ENCODE data around the gene HS6ST1.

HS6ST1 gene

DNA sequence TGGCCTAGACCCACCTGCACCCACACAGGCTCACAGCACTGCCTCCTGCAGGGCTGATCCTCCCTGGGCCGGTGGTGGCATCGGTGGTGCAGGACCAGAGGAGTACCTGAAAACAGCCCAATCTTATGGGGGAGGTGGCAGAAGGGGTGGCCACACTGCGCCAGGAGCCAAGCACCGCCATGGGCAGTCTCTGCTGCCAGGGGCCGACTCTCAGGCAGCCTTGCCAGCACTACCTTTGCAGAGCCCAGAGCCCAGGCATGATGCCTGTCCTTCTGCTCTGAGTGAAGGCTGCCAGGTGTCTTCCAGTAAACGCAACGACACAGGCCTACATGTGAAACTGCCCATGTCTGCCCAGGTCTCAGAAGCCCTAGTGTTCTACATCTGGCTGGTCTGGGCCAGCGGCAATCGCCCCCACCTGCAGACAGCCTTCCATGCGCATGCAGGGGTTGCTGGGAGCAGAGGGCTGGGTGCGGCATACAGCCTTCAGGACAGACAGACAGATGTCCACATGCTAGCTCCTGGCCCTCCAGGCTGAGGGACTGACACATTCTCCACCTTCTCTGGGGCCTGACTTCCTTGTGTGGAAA is 6.8 kb downstream of the HS6ST1 start:
- Histone ChIP-seq H3K36me3 (ENCODE audit: insufficient read depth, low read depth, low read length) (peaks cover 27% of the 10 kb centered on the region; the same call in 1 of the 2 replicates), H3K27ac (ENCODE audit: low read length) (no peak overlapping the region), H3K9ac (ENCODE audit: low read depth, low read length) (no peak overlapping the region), H3K27me3 (ENCODE audit: insufficient read depth, low read length) (no peaks in the 10 kb centered on the region), H3K4me3 (ENCODE audit: low read length) (no peak overlapping the region), H3K9me3 (ENCODE audit: insufficient read depth, low read depth, low read length) (no peaks in the 10 kb centered on the region), H3K4me1 (ENCODE audit: insufficient read depth, low read length) (peaks cover 26% of the 10 kb centered on the region)

DNA sequence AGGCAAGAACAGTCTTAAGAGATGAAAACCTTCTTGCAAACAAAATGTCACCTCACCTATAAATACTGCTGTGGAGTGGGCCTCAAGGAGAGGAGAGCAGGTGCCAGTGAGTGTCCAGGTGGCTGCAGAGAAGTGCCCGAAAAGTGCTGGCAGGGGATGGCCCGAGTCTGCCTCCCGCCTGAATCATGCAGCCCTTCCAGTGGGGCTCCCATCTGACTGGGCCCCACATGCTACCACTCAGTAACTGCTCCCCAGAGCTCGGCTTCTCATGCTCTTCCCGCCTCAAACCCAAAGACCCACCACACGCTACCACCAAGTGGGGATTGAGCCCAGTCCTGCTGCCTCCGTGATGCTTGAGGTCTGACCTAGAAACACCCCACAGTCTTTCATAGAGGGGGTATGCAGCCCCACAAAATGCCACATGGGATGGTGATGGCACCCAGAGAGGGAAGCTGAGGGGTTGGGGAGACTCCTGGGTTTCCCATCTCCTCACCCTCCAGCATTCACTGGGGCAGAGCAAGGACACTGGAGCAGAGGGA is 7.4 kb downstream of the HS6ST1 start:
- no peaks in the 10 kb centered on the region for H3K27me3 ChIP-seq (ENCODE audit: insufficient read depth, low read length)
- no peak overlapping the region for H3K9ac ChIP-seq (ENCODE audit: low read depth, low read length)
- H3K4me1 ChIP-seq (ENCODE audit: insufficient read depth, low read length) = peaks cover 25% of the 10 kb centered on the region
- no peaks in the 10 kb centered on the region for H3K9me3 ChIP-seq (ENCODE audit: insufficient read depth, low read depth, low read length)
- H3K4me3 ChIP-seq (ENCODE audit: low read length) = no peak overlapping the region
- H3K36me3 ChIP-seq (ENCODE audit: insufficient read depth, low read depth, low read length) = peaks cover 27% of the 10 kb centered on the region; the same call in 1 of the 2 replicates
- no peak overlapping the region for H3K27ac ChIP-seq (ENCODE audit: low read length)

DNA sequence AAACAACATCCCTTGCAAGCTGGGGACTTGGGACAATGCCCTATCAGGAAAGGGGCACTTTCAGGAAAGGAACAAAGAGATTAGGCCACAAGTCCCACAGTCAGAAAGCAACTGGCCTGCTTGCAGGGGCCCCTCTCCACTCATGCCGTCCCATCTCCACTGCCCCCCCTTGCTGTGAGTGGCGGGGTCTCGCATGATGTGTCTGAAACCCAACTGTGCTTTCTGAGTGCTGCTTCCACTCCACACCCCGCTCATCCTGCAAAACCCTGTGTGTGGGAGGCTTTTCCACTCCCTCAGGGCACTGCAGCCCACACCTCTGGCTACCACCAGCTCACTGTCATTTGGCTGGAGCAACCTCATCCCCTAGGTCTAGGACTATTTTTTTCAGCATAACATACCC is 7.9 kb downstream of the HS6ST1 start:
- no peak overlapping the region for H3K27ac ChIP-seq (ENCODE audit: low read length)
- H3K27me3 ChIP-seq (ENCODE audit: insufficient read depth, low read length) = no peaks in the 10 kb centered on the region
- no peak overlapping the region for H3K9ac ChIP-seq (ENCODE audit: low read depth, low read length)
- H3K4me3 ChIP-seq (ENCODE audit: low read length) = no peak overlapping the region
- H3K4me1 ChIP-seq (ENCODE audit: insufficient read depth, low read length) = peaks cover 25% of the 10 kb centered on the region
- H3K36me3 ChIP-seq (ENCODE audit: insufficient read depth, low read depth, low read length) = peaks cover 27% of the 10 kb centered on the region; the same call in 1 of the 2 replicates
- no peaks in the 10 kb centered on the region for H3K9me3 ChIP-seq (ENCODE audit: insufficient read depth, low read depth, low read length)

DNA sequence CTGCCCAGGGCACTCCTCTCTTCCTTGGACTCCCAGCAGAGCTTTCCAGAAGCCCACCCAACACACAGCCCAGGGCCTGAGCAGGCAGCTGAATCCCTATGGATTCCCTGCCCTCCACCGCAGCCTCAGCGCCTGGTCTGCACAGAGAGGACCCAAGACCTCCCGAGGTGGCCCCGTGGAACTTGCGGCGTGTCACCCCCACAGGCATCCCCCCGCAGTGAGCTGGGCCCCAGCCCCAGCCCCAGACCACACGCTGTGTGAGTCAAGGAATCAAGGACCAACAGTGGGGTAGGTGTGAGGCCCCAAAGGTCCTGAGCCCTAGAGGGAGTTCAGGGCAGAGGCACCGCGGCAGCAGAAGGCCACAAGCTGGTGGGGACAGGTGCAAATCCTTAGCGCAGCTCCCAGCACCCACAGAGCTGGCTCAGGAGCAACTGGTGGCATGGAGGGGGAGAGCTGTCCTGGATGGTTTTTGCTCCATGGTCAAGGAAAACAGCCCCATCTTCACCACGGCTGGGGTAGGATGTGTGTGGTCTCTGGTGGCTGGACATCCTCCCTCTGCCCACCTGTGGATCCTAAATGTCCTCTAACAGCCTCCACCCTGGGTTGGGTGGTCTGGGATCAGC is 8.5 kb downstream of the HS6ST1 start:
- H3K9me3 ChIP-seq (ENCODE audit: insufficient read depth, low read depth, low read length) = no peaks in the 10 kb centered on the region
- peaks cover 25% of the 10 kb centered on the region for H3K4me1 ChIP-seq (ENCODE audit: insufficient read depth, low read length)
- no peak overlapping the region for H3K4me3 ChIP-seq (ENCODE audit: low read length)
- H3K27me3 ChIP-seq (ENCODE audit: insufficient read depth, low read length) = no peaks in the 10 kb centered on the region
- peaks cover 22% of the 10 kb centered on the region; the same call in 1 of the 2 replicates for H3K36me3 ChIP-seq (ENCODE audit: insufficient read depth, low read depth, low read length)
- no peak overlapping the region for H3K9ac ChIP-seq (ENCODE audit: low read depth, low read length)
- H3K27ac ChIP-seq (ENCODE audit: low read length) = no peak overlapping the region

DNA sequence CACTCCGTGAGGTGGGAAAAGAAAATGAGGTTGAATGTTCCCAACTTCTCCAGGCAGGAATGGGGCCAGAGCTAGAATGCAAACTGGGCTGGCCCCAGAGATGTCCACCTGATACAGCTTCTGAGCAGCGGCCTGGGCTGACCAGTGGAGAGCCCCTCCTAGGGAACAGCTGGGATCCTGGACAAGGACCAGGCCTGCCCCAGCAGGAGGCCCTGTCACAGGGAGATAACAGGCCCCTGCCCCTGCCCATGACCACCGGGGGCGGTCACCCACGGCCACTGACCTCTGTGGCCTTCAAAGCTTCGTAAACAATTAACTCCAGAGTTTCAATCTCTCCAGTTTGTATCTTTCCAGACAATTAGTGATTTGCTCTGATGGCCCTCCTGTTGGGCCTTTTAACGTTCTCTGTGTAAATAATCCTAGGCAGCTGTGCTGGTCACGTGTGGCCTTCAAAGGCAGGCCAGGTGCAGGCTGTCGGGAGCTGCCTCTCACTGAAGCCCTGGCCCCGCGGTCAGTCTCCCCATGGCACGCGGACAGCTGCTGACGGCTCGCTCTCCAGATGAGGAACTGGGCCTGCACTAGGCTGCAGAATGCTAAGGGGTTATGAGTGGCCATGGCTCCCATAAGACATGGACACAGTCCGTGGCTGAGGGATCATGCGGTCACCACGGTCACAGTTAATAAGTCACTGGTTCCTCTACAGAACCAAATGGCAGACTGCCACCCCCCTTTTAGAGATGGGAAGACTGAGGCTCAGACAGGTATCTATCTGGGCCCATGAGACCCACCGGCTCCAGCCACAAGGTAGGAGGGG is 9.2 kb downstream of the HS6ST1 start:
- no peaks in the 10 kb centered on the region for H3K27me3 ChIP-seq (ENCODE audit: insufficient read depth, low read length)
- peaks cover 28% of the 10 kb centered on the region for H3K4me1 ChIP-seq (ENCODE audit: insufficient read depth, low read length)
- peaks cover 15% of the 10 kb centered on the region; the same call in 1 of the 2 replicates for H3K36me3 ChIP-seq (ENCODE audit: insufficient read depth, low read depth, low read length)
- no peak overlapping the region for H3K4me3 ChIP-seq (ENCODE audit: low read length)
- H3K9ac ChIP-seq (ENCODE audit: low read depth, low read length) = no peak overlapping the region
- no peaks in the 10 kb centered on the region for H3K9me3 ChIP-seq (ENCODE audit: insufficient read depth, low read depth, low read length)
- no peak overlapping the region for H3K27ac ChIP-seq (ENCODE audit: low read length)

DNA sequence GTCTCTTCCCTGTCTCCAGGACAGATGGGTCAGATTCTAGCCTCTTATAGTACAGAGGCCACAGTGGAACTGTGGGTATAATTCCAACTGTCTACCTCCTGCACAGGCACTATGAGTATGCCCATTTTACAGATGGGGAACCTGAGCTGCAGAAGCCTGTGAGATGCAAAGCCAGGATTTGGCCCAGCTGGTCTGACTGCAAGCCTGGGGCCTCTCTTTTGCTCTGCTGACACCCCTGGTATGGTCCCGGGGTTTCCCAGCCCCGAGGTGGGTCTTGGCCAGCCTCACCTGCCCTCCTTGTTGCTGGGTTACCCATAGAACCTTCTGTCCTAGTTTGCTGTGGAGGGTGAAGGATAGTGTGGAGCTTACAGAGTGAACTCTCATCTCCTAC is 9.8 kb downstream of the HS6ST1 start:
- Histone ChIP-seq H3K9ac (ENCODE audit: low read depth, low read length) (no peak overlapping the region), H3K27me3 (ENCODE audit: insufficient read depth, low read length) (no peaks in the 10 kb centered on the region), H3K4me1 (ENCODE audit: insufficient read depth, low read length) (peaks cover 26% of the 10 kb centered on the region), H3K9me3 (ENCODE audit: insufficient read depth, low read depth, low read length) (no peaks in the 10 kb centered on the region), H3K36me3 (ENCODE audit: insufficient read depth, low read depth, low read length) (peaks cover 9% of the 10 kb centered on the region; the same call in 1 of the 2 replicates), H3K4me3 (ENCODE audit: low read length) (no peak overlapping the region), H3K27ac (ENCODE audit: low read length) (no peak overlapping the region)

DNA sequence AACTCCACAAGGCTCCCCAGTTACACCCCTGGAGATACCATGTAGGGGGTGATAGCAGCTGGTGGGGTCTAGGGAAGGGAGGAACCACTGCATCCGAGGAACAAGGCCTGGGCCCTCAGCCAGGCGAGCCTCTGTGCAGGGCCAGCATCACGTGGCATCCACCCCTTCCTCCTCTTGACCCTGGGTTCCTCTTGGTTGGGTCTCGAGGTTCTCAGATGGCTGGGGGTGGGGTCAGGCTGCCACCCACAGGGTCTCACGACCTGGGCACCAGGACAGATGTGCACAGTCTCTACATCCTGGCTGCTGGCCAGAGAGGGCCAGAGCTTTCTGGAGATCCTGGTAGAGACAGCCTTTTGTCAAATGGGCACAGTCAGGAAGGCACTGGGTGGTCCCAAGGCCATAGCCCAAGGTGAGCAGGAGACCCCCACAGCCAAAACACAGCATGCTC is 10.4 kb downstream of the HS6ST1 start:
- Histone ChIP-seq H3K9ac (ENCODE audit: low read depth, low read length) (no peak overlapping the region), H3K27ac (ENCODE audit: low read length) (no peak overlapping the region), H3K27me3 (ENCODE audit: insufficient read depth, low read length) (no peaks in the 10 kb centered on the region), H3K4me3 (ENCODE audit: low read length) (no peak overlapping the region), H3K4me1 (ENCODE audit: insufficient read depth, low read length) (peaks cover 22% of the 10 kb centered on the region), H3K36me3 (ENCODE audit: insufficient read depth, low read depth, low read length) (peaks cover 13% of the 10 kb centered on the region; the same call in 1 of the 2 replicates), H3K9me3 (ENCODE audit: insufficient read depth, low read depth, low read length) (no peaks in the 10 kb centered on the region)

DNA sequence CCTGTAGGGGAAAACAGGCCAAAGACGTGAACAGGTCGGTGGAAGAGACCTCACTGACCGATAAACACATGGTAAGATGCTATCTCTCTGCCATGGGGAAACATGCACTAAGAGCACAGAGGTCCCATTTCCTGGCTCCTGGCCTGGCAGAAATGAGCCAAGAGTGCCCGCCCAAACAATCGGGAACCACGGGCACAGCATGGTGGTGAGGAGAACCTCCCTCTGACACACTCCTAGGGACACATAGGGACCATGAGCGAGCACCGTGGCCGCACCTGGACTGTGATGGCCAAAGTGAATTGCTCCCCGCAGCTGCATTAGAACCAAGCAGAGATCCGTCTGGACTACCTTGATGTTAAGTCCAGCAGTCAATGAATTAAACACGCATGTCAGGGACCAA is 11.1 kb downstream of the HS6ST1 start:
- H3K27me3 ChIP-seq (ENCODE audit: insufficient read depth, low read length) = no peaks in the 10 kb centered on the region
- H3K4me1 ChIP-seq (ENCODE audit: insufficient read depth, low read length) = peaks cover 22% of the 10 kb centered on the region
- H3K9ac ChIP-seq (ENCODE audit: low read depth, low read length) = no peak overlapping the region
- H3K36me3 ChIP-seq (ENCODE audit: insufficient read depth, low read depth, low read length) = peaks cover 13% of the 10 kb centered on the region; the same call in 1 of the 2 replicates
- no peak overlapping the region for H3K27ac ChIP-seq (ENCODE audit: low read length)
- no peak overlapping the region for H3K4me3 ChIP-seq (ENCODE audit: low read length)
- H3K9me3 ChIP-seq (ENCODE audit: insufficient read depth, low read depth, low read length) = no peaks in the 10 kb centered on the region

DNA sequence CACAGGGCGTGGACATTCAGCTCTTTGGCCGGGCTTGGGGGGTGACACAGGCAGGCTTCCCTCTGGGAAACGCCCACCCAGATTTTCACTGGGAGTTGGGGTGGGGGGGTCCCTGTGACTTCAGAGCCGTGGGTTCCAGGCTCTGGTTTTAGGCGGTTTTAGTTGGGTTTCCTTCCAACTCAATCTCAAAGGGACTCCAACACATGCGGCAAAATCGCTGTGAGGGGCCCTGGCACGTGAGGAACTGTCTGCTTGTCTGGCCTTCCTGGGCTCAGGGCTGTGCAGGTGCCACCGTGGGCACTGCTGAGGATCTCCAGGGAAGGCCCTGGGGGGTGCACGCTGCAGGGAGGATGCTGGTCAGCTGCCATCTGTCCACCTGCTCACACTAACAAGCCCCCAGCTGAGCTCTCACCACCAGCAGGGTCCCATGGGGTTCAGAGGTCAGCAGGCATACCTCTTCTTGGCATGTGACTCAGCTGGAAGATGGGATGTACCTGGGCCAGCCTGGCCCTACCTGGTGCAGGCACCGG is 11.7 kb downstream of the HS6ST1 start:
- Histone ChIP-seq H3K4me1 (ENCODE audit: insufficient read depth, low read length) (peaks cover 22% of the 10 kb centered on the region), H3K9ac (ENCODE audit: low read depth, low read length) (no peak overlapping the region), H3K4me3 (ENCODE audit: low read length) (no peak overlapping the region), H3K9me3 (ENCODE audit: insufficient read depth, low read depth, low read length) (no peaks in the 10 kb centered on the region), H3K27me3 (ENCODE audit: insufficient read depth, low read length) (no peaks in the 10 kb centered on the region), H3K36me3 (ENCODE audit: insufficient read depth, low read depth, low read length) (peaks cover 13% of the 10 kb centered on the region; the same call in 1 of the 2 replicates), H3K27ac (ENCODE audit: low read length) (no peak overlapping the region)

DNA sequence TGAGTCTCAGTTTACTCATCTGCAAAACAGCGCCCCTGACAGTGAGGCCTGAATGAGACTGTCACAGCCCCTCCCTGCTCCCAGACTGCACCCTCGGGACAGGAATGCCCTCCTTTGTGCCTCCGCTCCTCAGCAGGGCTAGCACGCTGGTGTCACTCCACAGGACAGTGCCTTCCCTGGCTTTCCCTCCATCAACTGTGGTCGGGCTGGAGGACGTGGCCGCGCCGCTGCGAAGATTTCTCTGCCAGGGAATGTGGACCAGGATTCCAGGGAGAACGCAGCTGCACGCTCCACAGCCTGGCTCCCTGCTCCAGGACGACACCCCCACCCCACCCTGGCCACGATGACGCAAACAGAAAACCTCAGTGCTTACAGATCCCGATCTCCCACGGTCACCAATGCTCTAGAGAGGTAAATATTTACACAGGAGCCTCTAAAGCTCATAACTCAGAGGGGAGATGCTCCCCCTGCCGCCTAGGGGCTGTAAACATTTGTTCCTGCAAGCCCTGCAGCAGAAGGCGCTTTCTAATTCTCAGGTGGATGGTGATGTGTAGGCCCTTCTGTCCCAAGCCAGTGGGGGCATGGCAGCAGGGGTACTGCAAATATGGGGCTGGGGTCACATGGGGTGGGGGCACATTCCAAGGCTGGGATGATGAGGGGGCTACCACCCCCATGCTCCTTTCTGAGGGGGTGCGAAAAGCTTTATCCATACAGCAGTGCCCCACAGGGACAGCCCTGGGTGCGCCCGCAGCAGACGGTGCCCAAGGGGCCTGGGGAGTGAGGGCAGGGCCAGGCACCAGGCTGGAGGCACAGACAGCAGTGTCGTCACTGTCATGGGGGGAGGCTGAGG is 12.4 kb downstream of the HS6ST1 start:
- no peak overlapping the region for H3K27ac ChIP-seq (ENCODE audit: low read length)
- H3K9me3 ChIP-seq (ENCODE audit: insufficient read depth, low read depth, low read length) = no peaks in the 10 kb centered on the region
- H3K36me3 ChIP-seq (ENCODE audit: insufficient read depth, low read depth, low read length) = peaks cover 13% of the 10 kb centered on the region; the same call in 1 of the 2 replicates
- peak overlapping the region; percentile 0; the same call in 1 of the 2 replicates for H3K9ac ChIP-seq (ENCODE audit: low read depth, low read length)
- no peak overlapping the region; the same call in 1 of the 2 replicates for H3K4me3 ChIP-seq (ENCODE audit: low read length)
- no peaks in the 10 kb centered on the region for H3K27me3 ChIP-seq (ENCODE audit: insufficient read depth, low read length)
- H3K4me1 ChIP-seq (ENCODE audit: insufficient read depth, low read length) = peaks cover 22% of the 10 kb centered on the region

Measured in iPS-20b (cell line).